Stimulated activated CD8-positive, alpha-beta memory T cell treated with anti-CD3 and anti-CD28 coated beads, Interleukin-4, amount 100 ng/mL, for 1 hour (primary cell): ENCODE measurements around the gene RGCC.

Experiments
- DNase-seq, 2 donors: peaks; one replicate each; pipeline ENCODE4 v3.0.0-alpha.2; 2020; ENCODE audit warnings: low read depth in 2 of 2, low spot score in 1 of 2

RGCC gene

GRCh38 chr13:41452462-41452861 is 4.9 kb upstream of the RGCC start:
- DNase-seq = no peak

GRCh38 chr13:41453620-41454019 is 3.7 kb upstream of the RGCC start:
- DNase-seq = no peak

DNA sequence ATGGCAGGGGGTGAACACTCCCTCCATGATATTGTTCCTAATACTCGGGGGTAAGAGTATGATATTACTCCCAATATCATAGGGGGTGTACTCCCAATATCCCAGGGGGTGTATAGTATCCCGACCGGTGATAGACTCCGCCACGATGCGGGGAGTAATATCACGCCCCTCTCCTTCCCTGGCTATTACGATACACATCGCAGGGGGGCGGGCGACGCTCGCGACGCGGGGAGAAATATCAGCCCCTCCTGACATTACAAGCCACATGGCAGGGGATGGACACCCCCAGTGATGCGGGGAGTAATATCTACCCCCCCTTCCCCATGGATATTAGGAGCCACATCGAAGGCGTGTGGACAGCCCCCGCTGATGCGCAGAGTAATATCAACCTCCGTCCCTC is 3.2 kb upstream of the RGCC start:
- no peak for DNase-seq

DNA sequence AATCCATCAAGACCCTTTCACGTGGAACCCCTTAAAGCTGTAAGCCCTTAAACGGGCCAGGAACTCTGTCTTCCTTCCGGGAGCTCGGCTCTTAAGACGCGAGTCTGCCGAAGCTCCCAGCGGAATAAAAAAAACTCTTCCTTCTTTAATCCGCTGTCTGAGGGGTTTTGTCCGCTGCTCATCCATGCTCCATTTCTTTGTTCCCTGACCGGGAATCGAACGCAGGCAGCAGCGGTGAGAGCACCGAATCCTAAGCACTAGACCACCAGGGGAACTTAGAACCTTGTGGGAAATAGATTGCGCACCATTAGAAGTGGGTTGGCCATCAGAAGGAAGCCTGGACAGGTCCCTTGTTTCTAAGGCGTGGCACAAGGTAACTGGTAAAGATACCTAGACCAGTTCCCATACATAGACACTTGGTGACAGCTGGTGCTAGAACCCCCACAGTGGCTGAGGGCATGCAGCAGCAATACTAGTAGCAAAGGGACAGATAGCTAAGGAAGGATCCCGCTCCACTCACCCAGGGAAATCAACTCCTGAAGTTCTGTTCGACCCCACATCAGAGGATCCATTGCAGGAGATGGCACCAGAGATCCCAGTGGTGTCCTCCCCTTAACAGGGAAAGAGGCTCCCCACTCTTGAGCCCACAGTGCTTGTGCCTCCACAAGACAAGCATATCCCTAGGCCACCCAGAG is 1.5 kb upstream of the RGCC start:
- DNase-seq = no peak

DNA sequence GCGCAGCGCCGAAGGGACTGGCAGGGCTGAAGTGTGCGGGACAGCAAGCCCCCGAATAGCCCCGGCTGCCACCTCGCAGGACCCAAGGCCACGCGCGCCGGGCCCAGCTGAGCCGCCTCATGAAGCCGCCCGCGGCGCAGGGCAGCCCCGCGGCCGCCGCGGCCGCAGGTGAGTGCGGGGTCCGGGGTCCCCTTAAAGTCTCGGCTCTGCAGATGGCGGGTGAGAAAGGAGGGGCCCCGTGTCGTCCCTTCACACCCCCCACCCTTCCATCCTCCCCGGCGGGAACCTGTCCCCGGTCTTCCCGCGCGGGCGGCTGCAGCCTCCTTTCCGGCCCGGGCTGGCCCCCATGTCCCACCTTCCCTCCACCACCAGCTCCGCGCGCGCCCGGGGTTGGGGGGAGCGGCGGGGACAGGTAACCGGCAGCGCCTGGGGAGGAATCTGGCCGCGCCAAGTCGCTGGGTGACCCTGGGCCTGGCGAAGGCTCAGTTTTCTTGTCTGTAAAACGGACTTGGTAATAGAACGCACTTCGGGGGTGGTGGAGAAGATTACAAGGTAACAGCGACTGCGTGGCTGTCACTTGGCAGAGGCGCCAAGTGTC is 338 bp downstream of the RGCC start:
- no peak for DNase-seq

- no peak for DNase-seq
These were observed 924 bp downstream of the RGCC start for GRCh38 chr13:41458187-41458760.

DNA sequence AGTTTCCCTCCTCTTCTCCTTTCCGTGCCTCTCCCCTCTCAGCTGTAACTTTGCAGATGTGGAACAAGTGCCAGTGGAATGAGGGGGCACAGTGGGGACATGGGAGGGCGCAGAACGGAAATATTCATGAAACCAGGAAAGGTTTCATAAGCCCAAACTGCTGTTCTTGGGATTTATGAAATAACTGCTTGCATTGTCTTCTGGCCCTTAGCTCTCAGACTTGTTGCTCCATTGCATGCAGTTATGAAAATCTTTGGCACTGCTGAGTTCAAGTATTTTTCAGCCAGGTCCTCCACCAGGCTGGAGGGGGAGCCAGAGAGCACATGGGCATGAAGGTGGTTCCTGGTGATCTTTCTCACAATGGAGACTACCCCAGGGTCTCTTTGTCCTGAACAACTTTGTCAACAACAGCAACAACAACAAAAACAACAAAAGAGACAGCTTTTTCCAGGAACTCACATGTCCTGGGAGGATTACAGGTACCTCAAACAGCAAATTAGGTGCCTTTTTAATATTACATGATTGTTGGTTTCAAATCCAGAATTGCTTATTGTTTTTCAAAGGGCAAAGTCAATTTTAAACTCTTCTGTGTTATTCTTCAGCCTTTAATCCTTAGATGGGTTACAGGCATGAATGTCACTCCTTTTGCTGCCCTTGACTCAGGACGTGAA is 1.5 kb downstream of the RGCC start:
- no peak for DNase-seq

DNA sequence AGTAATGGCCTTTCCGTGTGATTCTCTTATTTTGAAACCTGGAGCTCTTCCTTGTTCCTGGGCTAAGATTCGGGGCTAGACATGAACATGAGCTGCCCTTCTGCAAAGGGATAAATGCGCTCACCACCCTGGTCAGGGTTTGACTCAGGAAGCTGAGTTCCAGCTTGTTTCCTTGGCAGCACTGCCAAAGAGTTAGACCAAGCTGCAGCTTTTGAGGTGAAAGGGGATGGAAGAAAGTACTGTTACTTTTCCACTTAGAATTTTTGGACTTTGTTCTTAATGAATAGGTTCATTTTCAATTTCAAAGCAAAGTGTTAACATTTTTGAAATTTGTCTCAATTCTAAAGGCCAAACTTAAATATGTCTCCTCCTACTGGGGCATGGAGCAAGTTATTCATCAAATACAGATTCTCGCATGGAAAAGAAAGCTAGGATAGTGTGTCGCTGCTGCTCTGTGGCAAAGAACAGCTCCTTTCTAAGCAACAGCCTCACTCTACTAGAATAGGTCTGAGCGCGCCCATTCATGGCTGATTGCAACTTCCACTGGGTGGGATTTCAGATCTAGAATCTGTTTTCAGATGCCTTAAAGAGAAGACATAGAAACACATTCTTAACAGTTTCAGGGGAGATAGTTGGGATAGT is 2.2 kb downstream of the RGCC start:
- DNase-seq = no peak

- no peak for DNase-seq
These were observed 2.7 kb downstream of the RGCC start for GRCh38 chr13:41460074-41460465.

GRCh38 chr13:41460930-41461329 is 3.6 kb downstream of the RGCC start:
- DNase-seq = no peak

- DNase-seq = no peak
These were observed 4.3 kb downstream of the RGCC start for GRCh38 chr13:41461527-41462139.

DNA sequence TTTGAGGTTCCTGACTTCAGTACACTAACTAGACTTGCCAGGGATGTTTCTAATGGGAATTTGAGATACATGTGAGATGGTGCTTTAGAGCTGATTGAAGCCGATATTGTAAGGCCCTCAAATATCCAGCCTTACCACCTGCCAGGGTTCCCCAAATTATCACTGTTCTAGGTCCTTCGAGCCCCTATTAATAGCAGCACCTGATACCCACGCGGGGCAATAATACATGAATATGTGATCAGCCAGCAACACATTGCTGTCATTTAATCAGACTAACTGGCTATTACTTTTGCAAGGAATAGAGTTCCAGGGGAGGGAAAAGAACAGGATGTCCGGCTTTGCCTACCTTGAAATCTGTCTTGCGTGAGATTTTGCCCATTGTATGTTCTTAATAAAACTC is 5.1 kb downstream of the RGCC start:
- no peak for DNase-seq

DNA sequence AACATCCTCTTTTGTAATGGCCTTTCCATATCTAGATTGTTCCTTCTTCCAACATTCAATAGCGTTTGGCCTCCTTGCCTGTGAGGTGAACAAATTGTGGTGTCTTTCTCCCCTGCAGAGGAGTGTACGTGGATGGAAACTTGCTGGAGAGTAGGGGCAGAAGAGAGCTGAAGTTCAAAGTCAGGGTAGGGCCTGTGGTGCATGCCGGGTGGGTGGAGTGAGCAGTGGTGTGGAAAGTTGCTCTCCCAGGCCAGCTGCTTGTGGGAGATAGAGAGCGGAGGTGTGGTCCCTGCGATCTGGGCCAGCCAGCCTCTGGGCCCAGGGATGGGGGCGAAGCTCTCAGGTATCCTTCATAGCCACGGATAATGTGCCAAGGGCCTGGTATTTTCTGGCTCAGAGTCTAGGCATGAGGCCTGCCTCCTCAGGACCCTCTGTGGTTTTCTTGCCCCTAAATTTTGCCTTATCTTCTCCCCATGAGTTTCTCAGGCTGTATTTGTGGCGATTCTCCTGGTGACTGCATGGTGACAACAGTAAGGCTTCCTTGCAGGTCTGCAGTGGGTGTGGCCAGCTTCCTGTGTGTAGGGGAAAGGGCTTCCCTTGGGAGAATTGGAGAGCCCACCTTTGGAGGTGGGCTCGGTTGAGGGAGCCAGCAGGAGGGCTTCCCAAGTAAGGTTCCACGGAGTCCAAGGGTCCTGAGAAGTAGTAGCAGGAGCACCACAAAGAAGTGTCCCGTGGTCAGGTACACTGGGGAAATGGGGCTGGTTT is 6.7 kb downstream of the RGCC start:
- DNase-seq = no peak

DNA sequence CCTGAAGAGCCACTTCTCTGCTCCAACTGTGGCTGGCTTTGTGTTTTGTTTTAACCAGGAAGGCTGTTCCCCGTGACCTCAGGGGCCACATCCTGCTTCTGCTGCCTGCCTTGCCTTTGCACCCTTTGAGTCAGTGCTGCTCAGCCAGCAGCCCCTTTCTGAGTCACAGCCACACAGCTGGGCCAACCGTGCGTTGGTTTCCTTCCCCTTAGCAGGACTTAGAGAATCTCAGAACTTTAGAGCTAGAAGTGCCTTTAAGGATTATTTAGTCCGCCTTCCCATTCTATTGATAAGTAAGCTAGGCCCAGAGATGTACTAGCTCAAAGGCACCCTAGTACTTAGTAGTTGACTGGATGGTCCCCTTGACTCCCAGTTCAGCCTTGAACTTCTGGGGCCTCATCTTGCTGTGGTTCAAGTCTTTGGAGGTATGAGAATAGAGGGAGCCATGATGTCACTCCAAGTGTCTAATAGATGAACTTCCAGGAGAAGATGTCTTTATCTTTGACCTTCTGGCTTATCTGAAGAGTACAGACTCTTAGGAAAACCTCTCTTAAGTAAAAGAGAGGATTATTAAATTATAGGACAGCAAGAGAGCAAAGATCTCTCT is 8.0 kb downstream of the RGCC start:
- DNase-seq = peak; percentile 66 to 77

GRCh38 chr13:41465898-41466320 is 8.6 kb downstream of the RGCC start:
- DNase-seq = no peak

GRCh38 chr13:41467425-41467945 is 10.1 kb downstream of the RGCC start:
- no peak for DNase-seq

- DNase-seq = no peak
These were observed 11.3 kb downstream of the RGCC start for GRCh38 chr13:41468631-41469030.

DNA sequence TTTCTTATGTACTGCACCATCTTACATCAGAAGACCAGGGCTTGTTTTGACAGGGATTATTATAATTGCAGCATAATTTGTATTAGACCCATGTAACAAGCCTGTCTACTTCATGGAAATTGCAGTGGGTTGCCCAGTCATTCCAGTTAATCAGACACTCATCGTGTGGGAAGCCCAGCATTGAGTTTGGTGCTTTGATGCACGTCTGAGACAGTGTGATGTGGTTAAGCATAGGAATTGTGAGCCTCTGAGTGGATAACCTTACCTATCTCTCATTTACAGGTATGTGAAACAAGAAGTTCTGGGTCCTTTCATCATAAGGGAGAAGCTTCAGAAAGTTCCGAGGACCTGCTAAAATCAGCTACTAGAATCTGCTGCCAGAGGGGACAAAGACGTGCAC is 12.8 kb downstream of the RGCC start:
- DNase-seq = no peak

DNA sequence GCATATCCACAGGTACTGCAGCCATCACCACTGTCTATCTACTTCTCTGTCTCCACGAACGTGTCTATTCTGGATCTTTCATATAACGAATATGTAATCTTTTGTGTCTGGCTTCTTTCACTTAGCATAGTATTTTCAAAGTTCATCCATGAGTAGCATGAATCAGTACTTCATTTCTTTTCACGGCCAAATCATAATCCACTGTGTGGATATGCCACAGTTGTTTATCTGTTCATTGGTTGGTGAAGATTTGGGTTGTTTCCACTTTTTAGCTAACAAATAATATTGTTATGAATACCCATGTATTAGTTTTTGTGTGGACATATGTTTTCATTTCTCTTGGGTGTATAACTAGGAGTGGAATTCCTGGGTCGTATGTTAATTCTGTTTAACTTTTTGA is 14.4 kb downstream of the RGCC start:
- DNase-seq = no peak

GRCh38 chr13:41487222-41487621 is 29.9 kb downstream of the RGCC start:
- DNase-seq = no peak
